Smooth muscle cell of trachea (primary cell): ENCODE data around the gene C11orf86. TPM values are rescaled to one million over a fixed set of nuclear protein-coding genes. Genes with fewer than 3 reads are reported as not detected.

ENCODE experiments used
- total RNA-seq: library from RNA; depleted of rRNA; stranded (reverse); fragments of >200 nt; gene quantifications from 2 replicates; pipeline ENCODE4 v1.2.1, GENCODE V29; 2014

C11orf86 gene
- not detected in 2 replicates for total RNA-seq

GRCh38 chr11:66974724-66975404 is at the start of gene C11orf86:
Gene C11orf86 (plus strand): TSS chr11:66975304. CDS start chr11:66975363, 59 bp downstream.

GRCh38 chr11:66958232-66958955 is 16.7 kb upstream of the C11orf86 start, which contains the start of gene PC:
Gene PC (minus strand): TSS chr11:66958383. CDS start chr11:66872159, 86,224 bp downstream.

GRCh38 chr11:67022961-67023956 is 48.2 kb downstream of the C11orf86 start, which contains the start of gene SYT12:
Gene SYT12 (plus strand): TSS chr11:67023134. CDS start chr11:67030145, 7,011 bp downstream.

Other genes with a start within 250 kb of the C11orf86 start
- gene SPTBN2, start 246.1 kb upstream of the C11orf86 start, total RNA-seq: 1.2 and 2.6 TPM in 2 replicates
- 16.7 and 22.2 TPM in 2 replicates for gene RCE1, start 131.9 kb upstream of the C11orf86 start, total RNA-seq
- gene LRFN4, start 118.2 kb upstream of the C11orf86 start, total RNA-seq: 16.7 and 36.9 TPM in 2 replicates
- gene PC, start 16.9 kb upstream of the C11orf86 start, total RNA-seq: 39.1 and 60.2 TPM in 2 replicates
- gene SYT12, start 47.8 kb downstream of the C11orf86 start, total RNA-seq: 0.33 TPM in 1 of 2 replicates, not detected in the other
- gene RHOD, start 81.5 kb downstream of the C11orf86 start, total RNA-seq: 9.7 and 20.2 TPM in 2 replicates
- gene KDM2A, start 144.0 kb downstream of the C11orf86 start, total RNA-seq: 52.6 and 52.8 TPM in 2 replicates